ENCODE measurements around the gene GCK. TPM values are rescaled to one million over a fixed set of nuclear protein-coding genes. Genes with fewer than 3 reads are reported as not detected.

Gene GCK
- polyA plus RNA-seq, 1 of the 3 experiments (the other 2 are of a cell fraction), result 1.6 TPM

GRCh38 chr7:44167920-44168319 is 21.3 kb downstream of the GCK start:
- Histone ChIP-seq H3K27ac (ENCODE audit: low read depth in 2 of 2, low read length in 1 of 2) (no peak overlapping the region), H2AFZ (ENCODE audit: low read depth) (no peak overlapping the region), H3F3A (replicated peaks; ENCODE audit: insufficient read depth) (peaks cover 3% of the 10 kb centered on the region), H4K20me1 (ENCODE audit: insufficient read depth) (no peaks in the 10 kb centered on the region), H3K36me3 (replicated peaks in 1 of 2; ENCODE audit: control insufficient read depth in 1 of 2, insufficient read depth in 2 of 2, low read length in 1 of 2) (no peaks in the 10 kb centered on the region), H3K9me2 (no peaks in the 10 kb centered on the region), H3K27me3 (ENCODE audit: insufficient read depth) (peaks cover 5% of the 10 kb centered on the region; the same call in 1 of the 2 replicates), H3K9me3 (no peaks in the 10 kb centered on the region), H3K4me3 (ENCODE audit: low read depth in 2 of 2, low read length in 1 of 2) (no peak overlapping the region), H3K4me1 (ENCODE audit: control insufficient read depth in 1 of 2, insufficient read depth in 2 of 2, low read depth in 1 of 2, low read length in 1 of 2) (peaks cover 0 to 5% of the 10 kb centered on the region in 2 experiments; a peak in 3 of 4 replicates), H3K79me2 (ENCODE audit: insufficient read depth) (no peaks in the 10 kb centered on the region), H3K4me2 (no peak overlapping the region), H3K9ac (no peak overlapping the region)
- no peak for DNase-seq
- ChIA-PET POLR2A (no interaction called here), CTCF (interaction anchor here (0.7 kb wide), 1 partner anchor 33 kb away, joined by 4 read pairs; no protein-coding TSS in a partner anchor)
- TF ChIP-seq, protein P1, sequence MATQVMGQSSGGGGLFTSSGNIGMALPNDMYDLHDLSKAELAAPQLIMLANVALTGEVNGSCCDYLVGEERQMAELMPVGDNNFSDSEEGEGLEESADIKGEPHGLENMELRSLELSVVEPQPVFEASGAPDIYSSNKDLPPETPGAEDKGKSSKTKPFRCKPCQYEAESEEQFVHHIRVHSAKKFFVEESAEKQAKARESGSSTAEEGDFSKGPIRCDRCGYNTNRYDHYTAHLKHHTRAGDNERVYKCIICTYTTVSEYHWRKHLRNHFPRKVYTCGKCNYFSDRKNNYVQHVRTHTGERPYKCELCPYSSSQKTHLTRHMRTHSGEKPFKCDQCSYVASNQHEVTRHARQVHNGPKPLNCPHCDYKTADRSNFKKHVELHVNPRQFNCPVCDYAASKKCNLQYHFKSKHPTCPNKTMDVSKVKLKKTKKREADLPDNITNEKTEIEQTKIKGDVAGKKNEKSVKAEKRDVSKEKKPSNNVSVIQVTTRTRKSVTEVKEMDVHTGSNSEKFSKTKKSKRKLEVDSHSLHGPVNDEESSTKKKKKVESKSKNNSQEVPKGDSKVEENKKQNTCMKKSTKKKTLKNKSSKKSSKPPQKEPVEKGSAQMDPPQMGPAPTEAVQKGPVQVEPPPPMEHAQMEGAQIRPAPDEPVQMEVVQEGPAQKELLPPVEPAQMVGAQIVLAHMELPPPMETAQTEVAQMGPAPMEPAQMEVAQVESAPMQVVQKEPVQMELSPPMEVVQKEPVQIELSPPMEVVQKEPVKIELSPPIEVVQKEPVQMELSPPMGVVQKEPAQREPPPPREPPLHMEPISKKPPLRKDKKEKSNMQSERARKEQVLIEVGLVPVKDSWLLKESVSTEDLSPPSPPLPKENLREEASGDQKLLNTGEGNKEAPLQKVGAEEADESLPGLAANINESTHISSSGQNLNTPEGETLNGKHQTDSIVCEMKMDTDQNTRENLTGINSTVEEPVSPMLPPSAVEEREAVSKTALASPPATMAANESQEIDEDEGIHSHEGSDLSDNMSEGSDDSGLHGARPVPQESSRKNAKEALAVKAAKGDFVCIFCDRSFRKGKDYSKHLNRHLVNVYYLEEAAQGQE (IDR thresholded peaks at IDR 0.05; ENCODE audit: low read depth, low read length), result no peak
- TF ChIP-seq FOXM1 (IDR thresholded peaks at IDR 0.05; ENCODE audit: low read depth), result no peak
- TF ChIP-seq, protein P2, sequence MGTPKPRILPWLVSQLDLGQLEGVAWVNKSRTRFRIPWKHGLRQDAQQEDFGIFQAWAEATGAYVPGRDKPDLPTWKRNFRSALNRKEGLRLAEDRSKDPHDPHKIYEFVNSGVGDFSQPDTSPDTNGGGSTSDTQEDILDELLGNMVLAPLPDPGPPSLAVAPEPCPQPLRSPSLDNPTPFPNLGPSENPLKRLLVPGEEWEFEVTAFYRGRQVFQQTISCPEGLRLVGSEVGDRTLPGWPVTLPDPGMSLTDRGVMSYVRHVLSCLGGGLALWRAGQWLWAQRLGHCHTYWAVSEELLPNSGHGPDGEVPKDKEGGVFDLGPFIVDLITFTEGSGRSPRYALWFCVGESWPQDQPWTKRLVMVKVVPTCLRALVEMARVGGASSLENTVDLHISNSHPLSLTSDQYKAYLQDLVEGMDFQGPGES (IDR thresholded peaks at IDR 0.05; ENCODE audit: low read depth, low read length), result no peak
- no peak for TF ChIP-seq MEF2A (IDR thresholded peaks at IDR 0.05; ENCODE audit: borderline replicate concordance, low read depth)
- TF ChIP-seq RAD21 (IDR thresholded peaks at IDR 0.05; ENCODE audit: low read length), result no peak
- no peak for TF ChIP-seq EP300 (IDR thresholded peaks at IDR 0.05; ENCODE audit: borderline replicate concordance in 1 of 2, low read depth in 1 of 2, low read length in 1 of 2)
- no peak for TF ChIP-seq NRF1 (IDR thresholded peaks at IDR 0.05; ENCODE audit: low read depth, low read length)
- TF ChIP-seq, protein P3, sequence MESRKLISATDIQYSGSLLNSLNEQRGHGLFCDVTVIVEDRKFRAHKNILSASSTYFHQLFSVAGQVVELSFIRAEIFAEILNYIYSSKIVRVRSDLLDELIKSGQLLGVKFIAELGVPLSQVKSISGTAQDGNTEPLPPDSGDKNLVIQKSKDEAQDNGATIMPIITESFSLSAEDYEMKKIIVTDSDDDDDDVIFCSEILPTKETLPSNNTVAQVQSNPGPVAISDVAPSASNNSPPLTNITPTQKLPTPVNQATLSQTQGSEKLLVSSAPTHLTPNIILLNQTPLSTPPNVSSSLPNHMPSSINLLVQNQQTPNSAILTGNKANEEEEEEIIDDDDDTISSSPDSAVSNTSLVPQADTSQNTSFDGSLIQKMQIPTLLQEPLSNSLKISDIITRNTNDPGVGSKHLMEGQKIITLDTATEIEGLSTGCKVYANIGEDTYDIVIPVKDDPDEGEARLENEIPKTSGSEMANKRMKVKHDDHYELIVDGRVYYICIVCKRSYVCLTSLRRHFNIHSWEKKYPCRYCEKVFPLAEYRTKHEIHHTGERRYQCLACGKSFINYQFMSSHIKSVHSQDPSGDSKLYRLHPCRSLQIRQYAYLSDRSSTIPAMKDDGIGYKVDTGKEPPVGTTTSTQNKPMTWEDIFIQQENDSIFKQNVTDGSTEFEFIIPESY (IDR thresholded peaks at IDR 0.05; ENCODE audit: borderline replicate concordance, low read depth), result no peak
- TF ChIP-seq JUND (IDR thresholded peaks at IDR 0.05), result no peak
- TF ChIP-seq MAX (IDR thresholded peaks at IDR 0.05; ENCODE audit: low read depth), result no peak

Data from SK-N-SH (cell line).